Measurements from ENCODE around the gene STING1. TPM values are rescaled to one million over a fixed set of nuclear protein-coding genes. Genes with fewer than 3 reads are reported as not detected.

STING1 gene
- total and polyA plus RNA-seq, 3 donors from 2014 or later = 14.2 to 22.4 (median 18.6) TPM

DNA sequence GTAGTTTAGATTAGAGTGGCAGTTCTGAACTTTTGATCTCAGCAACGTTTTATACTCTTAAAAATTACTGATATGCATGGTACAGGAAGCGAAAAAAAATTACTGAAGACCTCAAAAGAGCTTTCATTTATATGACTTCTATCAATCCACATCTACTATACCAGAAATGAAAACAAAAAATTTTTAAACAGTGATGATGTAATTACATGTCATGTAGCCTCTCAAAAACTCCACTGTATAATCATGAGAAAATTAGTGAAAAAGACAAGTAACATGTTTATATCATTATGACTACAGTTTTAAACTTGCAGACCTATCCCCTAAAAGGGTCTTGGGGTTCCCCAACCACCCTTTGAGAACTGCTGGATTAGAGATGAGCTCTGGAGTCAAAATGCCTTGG, 52.5 kb downstream of the STING1 start:
- H3K27me3 ChIP-seq = no peaks in the 10 kb centered on the region
- 83 to 88% methylated on average over 2 of the region's 2 CpGs for WGBS, 2 donors
- no peaks in the 10 kb centered on the region for H3K9me3 ChIP-seq
- no peak for DNase-seq
- no peaks in the 10 kb centered on the region for H3K36me3 ChIP-seq (ENCODE audit: low read depth, missing control alignments)
- no peak overlapping the region for H3K27ac ChIP-seq
- H3K4me1 ChIP-seq = no peaks in the 10 kb centered on the region
- TF ChIP-seq POLR2A (IDR thresholded peaks at IDR 0.05) = no peak
- TF ChIP-seq CTCF (IDR thresholded peaks at IDR 0.05) = no peak
- no peak overlapping the region for H3K4me3 ChIP-seq
- intact Hi-C loops (cut with DNase I; ENCODE audit: low total_unique reads) = no loop called here

- TF ChIP-seq CTCF (IDR thresholded peaks at IDR 0.05) (no peak), POLR2A (IDR thresholded peaks at IDR 0.05) (no peak)
- Histone ChIP-seq H3K4me1 (no peaks in the 10 kb centered on the region), H3K9me3 (no peaks in the 10 kb centered on the region), H3K27ac (no peak overlapping the region), H3K27me3 (no peaks in the 10 kb centered on the region), H3K36me3 (ENCODE audit: low read depth, missing control alignments) (no peaks in the 10 kb centered on the region), H3K4me3 (no peak overlapping the region)
- no peak for DNase-seq
- 70 to 83% methylated on average over 8 of the region's 8 CpGs for WGBS, 2 donors
- intact Hi-C loops (cut with DNase I; ENCODE audit: low total_unique reads) = loop anchor here (10.0 kb wide), 1 partner anchor 88 kb away; no protein-coding TSS in a partner anchor
Observed at GRCh38 chr5:139426203-139426885, 56.2 kb downstream of the STING1 start.

Small RNA genes within 50 kb of the gene (small RNA-seq; reads per million reads assigned to genes)
- 0 reads per million in 2 donors for gene RNU5B-4P

Other genes starting within 250 kb of the STING1 start
- 100 to 1,000 TPM; 243 to 248 TPM for gene MATR3, start 189.0 kb downstream of the STING1 start, total RNA-seq
- 174 TPM for gene MATR3, start 189.0 kb downstream of the STING1 start, polyA plus RNA-seq (ENCODE audit: insufficient read depth, low read depth, low replicate concordance)
- gene PAIP2, start 140.9 kb downstream of the STING1 start, total RNA-seq = 100 to 1,000 TPM; 142 to 150 TPM
- 297 TPM for gene PAIP2, start 140.9 kb downstream of the STING1 start, polyA plus RNA-seq (ENCODE audit: insufficient read depth, low read depth, low replicate concordance)
- not detected for gene SLC23A1, start 99.5 kb downstream of the STING1 start, total RNA-seq
- 0.34 TPM for gene SLC23A1, start 99.5 kb downstream of the STING1 start, polyA plus RNA-seq (ENCODE audit: insufficient read depth, low read depth, low replicate concordance)
- gene MZB1, start 92.8 kb downstream of the STING1 start, total RNA-seq = under 1 TPM; 0.31 to 0.94 TPM
- gene MZB1, start 92.8 kb downstream of the STING1 start, polyA plus RNA-seq (ENCODE audit: insufficient read depth, low read depth, low replicate concordance) = 6.0 TPM
- 1 to 10 TPM; 2.7 to 3.6 TPM for gene PROB1, start 87.7 kb downstream of the STING1 start, total RNA-seq
- 1.5 TPM for gene PROB1, start 87.7 kb downstream of the STING1 start, polyA plus RNA-seq (ENCODE audit: insufficient read depth, low read depth, low replicate concordance)
- gene SPATA24, start 78.7 kb downstream of the STING1 start, total RNA-seq = 10 to 100 TPM; 45.2 to 94.6 TPM
- 185 TPM for gene SPATA24, start 78.7 kb downstream of the STING1 start, polyA plus RNA-seq (ENCODE audit: insufficient read depth, low read depth, low replicate concordance)
- 10 to 100 TPM; 45.0 to 98.3 TPM for gene DNAJC18, start 43.2 kb downstream of the STING1 start, total RNA-seq
- gene DNAJC18, start 43.2 kb downstream of the STING1 start, polyA plus RNA-seq (ENCODE audit: insufficient read depth, low read depth, low replicate concordance) = 283 TPM
- gene ECSCR, start 20.0 kb downstream of the STING1 start, total RNA-seq = 1 to 10 TPM; 1.8 to 2.4 TPM
- 13.9 TPM for gene ECSCR, start 20.0 kb downstream of the STING1 start, polyA plus RNA-seq (ENCODE audit: insufficient read depth, low read depth, low replicate concordance)
- under 1 TPM in 1 of 2 donors, not detected in 1; 0.16 TPM for gene SMIM33, start 11.8 kb downstream of the STING1 start, total RNA-seq
- not detected for gene SMIM33, start 11.8 kb downstream of the STING1 start, polyA plus RNA-seq (ENCODE audit: insufficient read depth, low read depth, low replicate concordance)
- 100 to 1,000 TPM; 102 to 116 TPM for gene UBE2D2, start 78.6 kb upstream of the STING1 start, total RNA-seq
- 386 TPM for gene UBE2D2, start 78.6 kb upstream of the STING1 start, polyA plus RNA-seq (ENCODE audit: insufficient read depth, low read depth, low replicate concordance)
- gene CXXC5, start 165.6 kb upstream of the STING1 start, total RNA-seq = 10 to 100 TPM; 71.1 to 78.3 TPM
- 94.7 TPM for gene CXXC5, start 165.6 kb upstream of the STING1 start, polyA plus RNA-seq (ENCODE audit: insufficient read depth, low read depth, low replicate concordance)

Data from testis (tissue), 3 donors.